Measurements from ENCODE around the gene SMYD3.

GRCh38 chr1:246482805-246483568, 24.1 kb downstream of the SMYD3 start:
- TF ChIP-seq SUZ12 (IDR thresholded peaks at IDR 0.05) (no peak), BHLHE40 (IDR thresholded peaks at IDR 0.05; ENCODE audit: borderline replicate concordance) (no peak), FOXK2 (IDR thresholded peaks at IDR 0.05) (no peak), SP1 (IDR thresholded peaks at IDR 0.05) (no peak), TARDBP (IDR thresholded peaks at IDR 0.05) (no peak), LEF1 (IDR thresholded peaks at IDR 0.05; ENCODE audit: borderline replicate concordance) (no peak), CTBP1 (IDR thresholded peaks at IDR 0.05; ENCODE audit: borderline replicate concordance) (no peak), HDGF (IDR thresholded peaks at IDR 0.05; ENCODE audit: borderline replicate concordance) (no peak), ELF4 (IDR thresholded peaks at IDR 0.05) (no peak), FOXA1 (IDR thresholded peaks at IDR 0.05) (no peak), NFRKB (IDR thresholded peaks at IDR 0.05) (no peak), PKNOX1 (IDR thresholded peaks at IDR 0.05) (no peak), ZNF384 (IDR thresholded peaks at IDR 0.05) (no peak)

Data from HEK293T (cell line).